Measurements from ENCODE around the gene MBD3L3. TPM values are rescaled to one million over a fixed set of nuclear protein-coding genes. Genes with fewer than 3 reads are reported as not detected.
"Not testable (repeated sequence)": the region's sequence is repeated elsewhere in the genome, so short reads cannot be mapped to it uniquely, and the experiment has no call there.

Gene MBD3L3
- total RNA-seq, 4 donors from 2014 or later, result not detected

DNA sequence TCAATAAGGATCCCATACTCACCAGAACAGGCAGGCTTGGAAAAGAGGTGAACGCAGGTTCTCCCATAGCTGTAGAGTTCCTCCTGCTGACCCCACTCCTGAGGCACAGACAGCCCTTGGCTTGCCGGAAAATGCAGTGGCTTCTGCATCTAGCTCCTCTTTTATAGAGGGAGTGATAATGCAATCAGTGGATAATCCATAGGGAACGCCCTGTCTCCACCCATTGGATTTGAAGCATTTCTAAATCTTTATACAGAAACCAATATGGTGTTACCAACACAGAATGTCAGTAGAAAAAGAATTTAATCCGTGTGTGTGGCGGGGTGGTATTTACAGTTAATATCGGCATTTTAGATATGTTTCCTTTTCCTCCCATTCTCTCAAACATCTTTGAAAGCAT, 37.1 kb downstream of the MBD3L3 start, which contains the start of gene MBD3L2B:
Gene MBD3L2B, minus strand, starts transcription at position 101 of the 400 bp plus-strand sequence. Its CDS starts 34 bp downstream, at position 67.
- intact Hi-C loops (cut with DNase I), result not testable (repeated sequence)

GRCh38 chr19:7018828-7019227, 39.6 kb downstream of the MBD3L3 start:
- Histone ChIP-seq H3K4me3 (replicated peaks in 1 of 3) (no peak overlapping the region), H3K27me3 (no peaks in the 10 kb centered on the region), H3K36me3 (no peaks in the 10 kb centered on the region), H3K27ac (no peak overlapping the region), H3K9me3 (no peaks in the 10 kb centered on the region), H3K4me1 (no peaks in the 10 kb centered on the region)
- no peak for TF ChIP-seq POLR2A (IDR thresholded peaks at IDR 0.05)
- TF ChIP-seq, protein P1, sequence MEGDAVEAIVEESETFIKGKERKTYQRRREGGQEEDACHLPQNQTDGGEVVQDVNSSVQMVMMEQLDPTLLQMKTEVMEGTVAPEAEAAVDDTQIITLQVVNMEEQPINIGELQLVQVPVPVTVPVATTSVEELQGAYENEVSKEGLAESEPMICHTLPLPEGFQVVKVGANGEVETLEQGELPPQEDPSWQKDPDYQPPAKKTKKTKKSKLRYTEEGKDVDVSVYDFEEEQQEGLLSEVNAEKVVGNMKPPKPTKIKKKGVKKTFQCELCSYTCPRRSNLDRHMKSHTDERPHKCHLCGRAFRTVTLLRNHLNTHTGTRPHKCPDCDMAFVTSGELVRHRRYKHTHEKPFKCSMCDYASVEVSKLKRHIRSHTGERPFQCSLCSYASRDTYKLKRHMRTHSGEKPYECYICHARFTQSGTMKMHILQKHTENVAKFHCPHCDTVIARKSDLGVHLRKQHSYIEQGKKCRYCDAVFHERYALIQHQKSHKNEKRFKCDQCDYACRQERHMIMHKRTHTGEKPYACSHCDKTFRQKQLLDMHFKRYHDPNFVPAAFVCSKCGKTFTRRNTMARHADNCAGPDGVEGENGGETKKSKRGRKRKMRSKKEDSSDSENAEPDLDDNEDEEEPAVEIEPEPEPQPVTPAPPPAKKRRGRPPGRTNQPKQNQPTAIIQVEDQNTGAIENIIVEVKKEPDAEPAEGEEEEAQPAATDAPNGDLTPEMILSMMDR (IDR thresholded peaks at IDR 0.05), result no peak
- DNase-seq, result no peak
- 62 to 68% methylated on average over 6 of the region's 6 CpGs for WGBS, 2 donors
- intact Hi-C loops (cut with DNase I), result no loop called here

More for the DNA sequence above, 37.1 kb downstream of the MBD3L3 start, which contains the start of gene MBD3L2B:
- not testable (repeated sequence) for H3K36me3 ChIP-seq; H3K9me3 ChIP-seq; H3K4me1 ChIP-seq; H3K27ac ChIP-seq; DNase-seq; H3K27me3 ChIP-seq; H3K4me3 ChIP-seq (replicated peaks in 1 of 3)
- WGBS, 2 donors, result no CpG with 5 or more reads among the region's 6 CpGs

DNA sequence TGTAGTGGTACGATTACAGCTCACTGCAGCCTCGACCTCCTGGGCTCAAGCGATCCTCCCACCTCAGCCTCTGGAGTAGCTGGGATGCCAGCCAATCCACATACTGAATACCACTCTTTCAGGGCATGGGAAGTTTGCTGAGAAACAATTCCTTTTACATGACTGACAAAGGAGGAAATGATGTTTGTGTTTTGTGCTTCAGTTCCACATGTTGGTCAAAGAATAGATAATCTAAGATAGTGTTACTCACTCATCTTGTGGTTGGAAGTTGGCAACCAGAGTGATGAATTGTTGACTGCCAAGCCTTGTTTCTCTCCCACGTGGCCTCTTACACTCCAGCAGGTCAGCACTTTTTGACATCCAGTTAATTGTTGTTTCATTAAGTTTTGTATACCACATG, 44.8 kb downstream of the MBD3L3 start:
- Histone ChIP-seq H3K4me1 (no peaks in the 10 kb centered on the region), H3K27me3 (no peaks in the 10 kb centered on the region), H3K27ac (no peak overlapping the region), H3K4me3 (replicated peaks in 1 of 3) (no peak overlapping the region), H3K9me3 (no peaks in the 10 kb centered on the region), H3K36me3 (no peaks in the 10 kb centered on the region)
- intact Hi-C loops (cut with DNase I), result no loop called here
- DNase-seq, result no peak
- WGBS, 2 donors, result 76 to 77% methylated on average over 4 of the region's 4 CpGs
- no peak for TF ChIP-seq POLR2A (IDR thresholded peaks at IDR 0.05)
- TF ChIP-seq, protein P1 (IDR thresholded peaks at IDR 0.05), result no peak

DNA sequence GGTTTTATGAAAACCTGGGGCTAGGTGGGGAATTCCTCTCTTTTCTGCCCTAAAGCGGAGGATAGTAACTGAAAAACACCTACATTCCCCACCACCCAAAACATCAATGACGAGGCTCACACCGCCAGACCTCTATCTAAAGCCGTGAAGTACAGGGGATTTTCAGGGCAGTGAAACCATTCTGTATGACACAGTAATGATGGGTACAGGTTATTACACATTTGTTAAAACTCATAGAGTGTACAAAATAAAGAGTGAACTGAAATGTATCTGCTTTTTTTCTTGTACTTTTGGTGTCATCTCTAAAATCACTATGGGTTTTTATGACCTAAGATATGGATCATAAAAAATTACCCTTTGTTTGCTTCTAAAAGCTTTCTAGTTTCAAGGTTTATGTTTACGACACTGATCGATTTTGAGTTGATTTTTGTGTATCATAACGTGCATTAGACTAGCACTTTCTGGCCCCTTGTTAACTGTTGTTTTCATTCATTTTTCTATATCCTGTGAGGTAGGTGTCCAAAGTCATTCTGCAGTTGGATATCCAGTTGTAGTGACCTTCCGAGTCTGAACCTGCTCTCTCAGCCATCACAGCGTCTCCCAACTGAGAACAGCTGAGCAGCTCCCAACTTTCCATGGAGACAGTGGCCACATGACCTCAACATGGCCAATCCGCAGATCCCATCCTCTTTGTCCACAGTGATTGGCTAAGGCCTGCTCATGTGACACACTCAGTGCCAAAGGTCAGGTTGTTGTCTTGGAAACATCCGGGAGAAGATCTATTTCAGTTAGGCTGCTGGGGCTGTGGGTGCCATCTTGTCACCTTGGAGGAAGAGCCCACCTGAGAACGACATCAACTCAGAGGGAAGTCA, 47.5 kb downstream of the MBD3L3 start:
- no peaks in the 10 kb centered on the region for H3K36me3 ChIP-seq
- DNase-seq, result no peak

DNA sequence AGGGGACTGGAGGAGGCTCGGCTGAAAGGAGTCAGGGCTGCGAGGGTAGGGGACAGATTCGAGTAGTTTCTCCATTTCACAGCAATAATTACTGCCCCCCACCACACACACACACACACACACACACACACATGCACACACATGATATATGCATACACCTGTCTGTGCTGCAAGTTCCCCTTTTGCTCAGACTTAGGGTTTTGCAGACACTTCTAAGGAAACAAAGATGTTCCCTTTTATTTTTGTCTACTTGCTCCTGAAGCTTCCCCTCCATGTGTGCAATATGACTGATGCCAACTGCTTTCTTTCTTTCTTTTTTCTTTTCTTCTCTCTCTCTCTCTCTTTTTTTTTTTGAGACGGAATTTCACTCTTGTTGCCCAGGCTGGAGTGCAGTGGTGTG, 50.6 kb downstream of the MBD3L3 start:
- Histone ChIP-seq H3K4me3 (replicated peaks in 1 of 3) (no peak overlapping the region), H3K27ac (no peak overlapping the region), H3K4me1 (no peaks in the 10 kb centered on the region), H3K27me3 (no peaks in the 10 kb centered on the region), H3K36me3 (no peaks in the 10 kb centered on the region), H3K9me3 (no peaks in the 10 kb centered on the region)
- 57 to 64% methylated on average over 4 of the region's 4 CpGs for WGBS, 2 donors
- TF ChIP-seq, protein P1 (IDR thresholded peaks at IDR 0.05), result no peak
- TF ChIP-seq POLR2A (IDR thresholded peaks at IDR 0.05), result no peak
- intact Hi-C loops (cut with DNase I), result no loop called here
- no peak for DNase-seq

More for the DNA sequence above, 47.5 kb downstream of the MBD3L3 start:
- H3K27ac ChIP-seq, result no peak overlapping the region
- H3K4me1 ChIP-seq, result no peaks in the 10 kb centered on the region
- H3K27me3 ChIP-seq, result no peaks in the 10 kb centered on the region
- H3K9me3 ChIP-seq, result no peaks in the 10 kb centered on the region
- TF ChIP-seq POLR2A (IDR thresholded peaks at IDR 0.05), result no peak
- TF ChIP-seq, protein P1 (IDR thresholded peaks at IDR 0.05), result no peak
- intact Hi-C loops (cut with DNase I), result no loop called here
- WGBS, 2 donors, result 86 to 87% methylated on average over 11 to 12 of the region's 12 CpGs
- H3K4me3 ChIP-seq (replicated peaks in 1 of 3), result no peak overlapping the region

Other genes with a start within 250 kb of the MBD3L3 start
- not detected for gene ADGRE1, start 171.1 kb downstream of the MBD3L3 start, total RNA-seq
- not detected for gene MBD3L2B, start 37.2 kb downstream of the MBD3L3 start, total RNA-seq
- gene MBD3L5, start 28.1 kb downstream of the MBD3L3 start, total RNA-seq, result not detected
- gene MBD3L4, start 18.5 kb downstream of the MBD3L3 start, total RNA-seq, result not detected
- not detected for gene MBD3L2, start 9.4 kb downstream of the MBD3L3 start, total RNA-seq
- 10 to 100 TPM in 3 of 4 donors, 1 to 10 TPM in 1; 9.5 to 16.9 (median 13.7) TPM for gene ZNF557, start 11.0 kb upstream of the MBD3L3 start, total RNA-seq
- 100 to 1,000 TPM in 1 of 4 donors, 10 to 100 TPM in 3; 38.9 to 101 (median 67.7) TPM for gene INSR, start 235.7 kb upstream of the MBD3L3 start, total RNA-seq

Measured in thyroid gland (tissue), 4 donors.